ENCODE results near the gene GSG1L. TPM values are rescaled to one million over a fixed set of nuclear protein-coding genes. Genes with fewer than 3 reads are reported as not detected.

Gene GSG1L
- total RNA-seq, 2 donors from 2014 or later: not detected

DNA sequence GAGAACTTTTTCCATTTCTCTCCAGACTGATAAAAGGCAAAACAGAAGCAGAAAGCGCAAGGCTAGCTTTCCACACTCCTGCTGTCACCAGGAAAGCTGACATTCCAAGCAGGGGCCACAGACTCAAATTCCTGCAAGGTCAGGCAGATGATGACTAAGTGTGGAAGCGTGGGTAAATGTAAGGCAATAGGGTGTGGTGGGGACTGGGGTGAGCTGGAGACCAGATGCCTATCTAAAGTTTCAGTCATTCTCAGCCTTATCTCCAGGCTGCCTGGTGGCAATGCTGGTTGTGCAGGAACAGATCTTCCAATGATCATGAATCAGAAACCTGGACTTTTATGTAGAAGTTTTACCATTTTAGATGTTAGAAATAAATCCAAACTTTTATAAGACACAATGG is 224.1 kb downstream of the GSG1L start:
- Mint-ChIP-seq H3K27me3 (ENCODE audit: low read depth) (peaks cover 24% of the 10 kb centered on the region), H3K9me3 (peaks cover 3 to 4% of the 10 kb centered on the region in 2 donors), H3K4me3 (no peak overlapping the region), H3K27ac (no peak overlapping the region), H3K36me3 (ENCODE audit: insufficient read depth in 2 of 2) (peaks cover 0 to 5% of the 10 kb centered on the region in 2 donors), H3K4me1 (ENCODE audit: low read depth) (no peaks in the 10 kb centered on the region)
- DNase-seq: no peak
- no peak for ATAC-seq (replicated peaks in 1 of 2)

DNA sequence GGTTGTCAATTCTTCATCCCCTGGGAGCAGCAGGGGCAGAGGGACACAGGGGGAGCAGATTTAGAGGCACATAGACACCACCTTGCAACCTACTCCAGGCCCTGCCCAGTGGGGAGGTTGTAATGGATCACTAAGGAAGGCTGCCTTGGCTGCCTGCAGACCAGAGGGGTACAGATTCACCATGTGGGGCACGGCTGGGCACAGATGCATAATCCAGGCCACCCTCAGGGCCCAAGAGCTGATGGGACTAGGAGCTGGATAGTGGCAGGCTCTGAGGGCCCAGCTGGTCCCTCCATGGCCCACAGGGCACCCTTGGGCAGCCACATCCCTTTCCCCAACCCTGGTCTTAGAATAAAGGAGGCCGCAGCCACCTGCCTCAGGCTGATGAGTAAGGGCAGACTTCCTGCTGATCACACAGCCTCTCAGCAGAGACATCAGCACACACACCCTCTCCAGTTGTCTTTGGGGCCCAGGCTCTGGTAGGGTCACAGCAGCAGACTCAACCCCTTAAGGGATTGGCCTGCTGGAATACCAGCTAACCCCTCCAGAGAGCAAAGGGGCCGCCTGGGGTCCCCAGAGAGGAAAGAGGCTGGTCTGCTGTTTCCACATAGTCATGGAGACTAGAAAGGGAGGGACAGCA is 224.9 kb downstream of the GSG1L start:
- ATAC-seq (replicated peaks in 1 of 2) (no peak), DNase-seq (no peak)
- H3K36me3 Mint-ChIP-seq (ENCODE audit: insufficient read depth in 2 of 2): peaks cover 0 to 5% of the 10 kb centered on the region in 2 donors
- H3K27ac Mint-ChIP-seq: no peak overlapping the region
- H3K4me1 Mint-ChIP-seq (ENCODE audit: low read depth): no peaks in the 10 kb centered on the region
- H3K9me3 Mint-ChIP-seq: peaks cover 3 to 4% of the 10 kb centered on the region in 2 donors
- no peak overlapping the region for H3K4me3 Mint-ChIP-seq
- peaks cover 23% of the 10 kb centered on the region for H3K27me3 Mint-ChIP-seq (ENCODE audit: low read depth)

DNA sequence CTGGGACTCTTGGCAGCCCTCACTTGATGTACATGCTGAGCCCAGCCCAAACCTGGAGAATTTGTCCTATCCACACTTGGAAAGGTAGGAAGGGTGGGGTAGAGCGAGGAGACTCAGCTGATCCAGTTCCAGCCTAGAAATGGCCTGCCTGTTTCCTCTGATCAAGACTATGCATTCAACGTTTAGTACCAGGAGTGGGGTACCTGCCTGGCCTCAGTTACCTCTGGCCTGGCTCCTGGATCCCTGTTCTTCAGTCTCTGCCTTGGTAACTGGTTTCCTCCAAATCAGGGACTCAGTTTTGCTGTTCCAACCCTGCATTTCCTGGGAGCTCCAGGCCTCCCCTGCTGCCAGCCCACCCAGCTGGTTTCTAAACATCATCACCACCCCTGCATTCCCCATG is 233.5 kb downstream of the GSG1L start:
- Mint-ChIP-seq H3K4me1 (ENCODE audit: low read depth) (no peaks in the 10 kb centered on the region), H3K4me3 (no peak overlapping the region), H3K27me3 (ENCODE audit: low read depth) (no peaks in the 10 kb centered on the region), H3K27ac (no peak overlapping the region), H3K36me3 (ENCODE audit: insufficient read depth in 2 of 2) (peaks cover 1 to 4% of the 10 kb centered on the region in 2 donors), H3K9me3 (peaks cover 7 to 11% of the 10 kb centered on the region in 2 donors)
- ATAC-seq (replicated peaks in 1 of 2): no peak
- no peak for DNase-seq

DNA sequence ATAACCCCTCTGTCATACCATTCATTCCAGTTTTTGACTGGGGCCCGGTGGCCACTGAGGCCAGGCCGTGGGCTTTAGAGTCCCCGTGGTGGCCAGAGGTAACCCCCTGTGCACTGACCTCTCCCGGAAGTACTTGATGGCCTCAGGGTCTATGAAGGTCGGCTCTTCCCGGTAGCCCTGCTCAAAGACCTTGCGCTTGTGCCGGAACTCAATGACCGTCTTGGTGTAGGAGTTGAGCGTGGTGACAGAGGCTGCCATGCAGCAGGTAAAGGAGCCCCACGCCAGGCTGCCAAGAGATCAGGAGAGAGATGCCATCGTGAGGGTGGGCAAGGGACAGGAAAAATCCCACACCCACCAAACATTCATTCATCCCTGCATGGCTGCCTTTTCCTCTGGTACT is 234.8 kb downstream of the GSG1L start:
- no peaks in the 10 kb centered on the region for H3K27me3 Mint-ChIP-seq (ENCODE audit: low read depth)
- H3K4me1 Mint-ChIP-seq (ENCODE audit: low read depth): no peaks in the 10 kb centered on the region
- H3K36me3 Mint-ChIP-seq (ENCODE audit: insufficient read depth in 2 of 2): peaks cover 1 to 4% of the 10 kb centered on the region in 2 donors
- no peak overlapping the region for H3K27ac Mint-ChIP-seq
- ATAC-seq (replicated peaks in 1 of 2) (no peak), DNase-seq (no peak)
- H3K4me3 Mint-ChIP-seq: no peak overlapping the region
- H3K9me3 Mint-ChIP-seq: peaks cover 7 to 11% of the 10 kb centered on the region in 2 donors

DNA sequence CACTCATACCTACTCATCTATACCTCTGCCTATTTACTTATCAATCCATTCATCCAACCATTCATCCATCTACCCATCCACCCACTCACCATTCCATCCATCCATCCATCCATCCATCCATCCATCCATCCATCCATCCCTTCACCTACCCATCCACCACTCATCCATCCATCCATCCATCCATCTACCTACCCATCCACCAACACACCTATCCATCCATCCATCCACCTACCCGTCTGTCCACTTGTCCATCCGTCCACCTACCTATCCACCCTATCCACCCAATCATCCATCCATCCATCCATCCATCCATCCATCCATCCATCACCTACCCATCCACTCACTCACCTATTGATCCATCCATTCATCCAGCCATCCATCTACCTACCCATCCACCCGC is 235.7 kb downstream of the GSG1L start:
- Mint-ChIP-seq H3K27me3 (ENCODE audit: low read depth) (no peaks in the 10 kb centered on the region), H3K9me3 (peaks cover 7 to 11% of the 10 kb centered on the region in 2 donors), H3K4me1 (ENCODE audit: low read depth) (no peaks in the 10 kb centered on the region), H3K4me3 (no peak overlapping the region), H3K36me3 (ENCODE audit: insufficient read depth in 2 of 2) (peaks cover 1 to 4% of the 10 kb centered on the region in 2 donors), H3K27ac (no peak overlapping the region)
- no peak for DNase-seq
- ATAC-seq (replicated peaks in 1 of 2): no peak

DNA sequence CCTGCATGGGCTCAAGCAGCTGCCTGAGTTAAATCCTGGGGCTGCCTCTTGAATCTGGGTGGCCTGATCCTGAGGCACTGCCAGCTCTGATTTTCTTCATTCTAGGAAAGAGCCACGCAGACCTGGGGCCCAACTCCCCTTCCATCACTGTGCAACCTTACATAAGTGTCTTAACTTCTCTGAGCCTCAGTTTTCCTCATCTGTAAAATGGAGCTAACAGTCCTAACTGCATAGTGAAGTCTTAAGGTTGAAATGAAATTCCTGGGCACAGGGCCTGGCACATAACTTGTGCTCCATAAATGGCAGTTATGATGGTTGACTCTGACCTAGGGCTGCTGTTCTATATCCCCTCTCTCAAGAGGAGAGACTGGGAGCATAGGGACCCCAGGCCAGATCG is 236.6 kb downstream of the GSG1L start:
- ATAC-seq (replicated peaks in 1 of 2): no peak
- Mint-ChIP-seq H3K9me3 (peaks cover 7 to 11% of the 10 kb centered on the region in 2 donors), H3K27me3 (ENCODE audit: low read depth) (no peaks in the 10 kb centered on the region), H3K4me1 (ENCODE audit: low read depth) (no peaks in the 10 kb centered on the region), H3K4me3 (no peak overlapping the region), H3K27ac (no peak overlapping the region), H3K36me3 (ENCODE audit: insufficient read depth in 2 of 2) (peaks cover 1 to 4% of the 10 kb centered on the region in 2 donors)
- no peak for DNase-seq

DNA sequence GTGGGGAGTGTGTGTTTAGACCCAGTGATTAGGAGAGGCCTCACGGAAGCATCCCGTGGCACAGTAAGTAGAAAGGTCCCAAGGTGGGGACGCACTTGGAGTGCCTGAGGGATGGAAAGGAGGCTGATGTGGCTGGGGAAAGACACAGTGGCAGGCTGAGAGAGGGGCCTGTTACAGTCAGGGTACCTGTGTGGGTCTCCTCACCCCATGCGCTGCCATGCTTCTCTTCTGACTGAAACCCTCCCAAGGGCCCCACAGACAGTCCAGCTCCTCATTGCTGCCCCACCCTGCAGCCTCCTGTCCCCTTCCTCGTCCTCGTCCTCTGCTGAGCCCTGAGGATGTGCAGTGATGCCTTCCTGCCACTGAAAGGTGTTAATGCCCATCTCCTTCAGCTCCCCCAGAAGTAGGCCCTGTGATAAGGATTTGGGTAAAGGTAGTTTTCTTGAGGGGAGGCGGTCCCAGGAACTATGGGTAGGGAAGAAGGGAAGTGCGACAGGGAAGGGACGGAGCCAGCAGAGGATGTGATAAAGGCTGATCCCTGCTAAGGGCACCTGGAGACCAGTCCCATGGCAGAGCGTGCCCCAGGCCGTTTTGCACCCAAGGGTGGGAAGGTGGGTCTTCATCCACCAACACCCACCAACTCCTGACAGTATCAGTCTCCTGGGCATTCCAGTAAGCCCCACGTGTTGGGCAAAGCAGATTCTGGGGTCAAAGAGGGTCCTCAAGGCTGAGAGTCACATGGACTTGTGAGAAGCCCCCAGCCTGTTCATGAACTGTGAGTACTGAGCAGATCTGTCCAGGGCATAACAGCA is 237.2 kb downstream of the GSG1L start:
- no peak overlapping the region for H3K4me3 Mint-ChIP-seq
- H3K36me3 Mint-ChIP-seq (ENCODE audit: insufficient read depth in 2 of 2): peaks cover 1 to 4% of the 10 kb centered on the region in 2 donors
- DNase-seq (no peak), ATAC-seq (replicated peaks in 1 of 2) (no peak)
- H3K27ac Mint-ChIP-seq: no peak overlapping the region
- no peaks in the 10 kb centered on the region for H3K4me1 Mint-ChIP-seq (ENCODE audit: low read depth)
- H3K9me3 Mint-ChIP-seq: peaks cover 7 to 11% of the 10 kb centered on the region in 2 donors
- no peaks in the 10 kb centered on the region for H3K27me3 Mint-ChIP-seq (ENCODE audit: low read depth)

DNA sequence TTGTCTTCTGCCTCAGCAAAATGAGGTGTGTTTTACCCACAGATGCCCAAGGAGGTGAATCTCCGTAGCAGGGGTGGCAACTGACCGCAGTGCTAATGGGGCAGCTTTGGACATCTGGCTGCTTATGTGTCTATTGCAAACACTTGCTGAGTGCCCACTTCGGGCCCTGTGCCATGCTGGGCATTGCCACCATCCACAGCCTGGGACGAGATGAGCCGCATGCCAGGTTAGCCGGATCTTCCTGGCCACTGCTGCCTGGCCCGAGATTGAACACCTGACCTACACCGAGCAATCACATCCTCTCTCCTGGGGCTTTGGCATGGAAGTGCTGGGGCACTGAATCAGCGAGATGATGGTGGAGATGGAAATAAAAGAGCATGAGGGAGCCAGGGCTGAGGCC is 238.7 kb downstream of the GSG1L start:
- no peaks in the 10 kb centered on the region for H3K27me3 Mint-ChIP-seq (ENCODE audit: low read depth)
- ATAC-seq (replicated peaks in 1 of 2): no peak
- no peak for DNase-seq
- H3K27ac Mint-ChIP-seq: no peak overlapping the region
- H3K36me3 Mint-ChIP-seq (ENCODE audit: insufficient read depth in 2 of 2): no peaks in the 10 kb centered on the region
- H3K4me3 Mint-ChIP-seq: no peak overlapping the region
- H3K4me1 Mint-ChIP-seq (ENCODE audit: low read depth): no peaks in the 10 kb centered on the region
- peaks cover 4 to 5% of the 10 kb centered on the region in 2 donors for H3K9me3 Mint-ChIP-seq

DNA sequence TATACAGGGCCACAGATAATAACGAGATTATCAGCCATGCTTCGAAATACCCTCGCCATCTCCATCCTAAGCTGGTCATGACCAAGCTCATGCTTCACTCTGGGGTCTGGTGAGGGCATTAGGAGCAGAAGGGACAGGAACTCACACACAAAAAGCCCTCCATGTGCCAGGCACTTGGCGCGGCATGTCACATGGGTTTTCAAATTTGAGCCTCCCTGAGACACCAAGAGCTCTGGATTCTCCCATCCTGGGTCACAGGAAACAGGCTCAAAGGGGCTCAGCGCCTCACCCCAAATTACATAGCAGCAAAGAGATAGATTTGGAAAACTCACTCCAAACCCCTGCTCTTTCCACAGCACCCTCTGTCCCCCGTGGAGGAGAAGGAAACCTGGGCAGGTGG is 239.5 kb downstream of the GSG1L start:
- H3K4me3 Mint-ChIP-seq: no peak overlapping the region
- ATAC-seq (replicated peaks in 1 of 2): no peak
- H3K27ac Mint-ChIP-seq: no peak overlapping the region
- H3K36me3 Mint-ChIP-seq (ENCODE audit: insufficient read depth in 2 of 2): no peaks in the 10 kb centered on the region
- no peaks in the 10 kb centered on the region for H3K27me3 Mint-ChIP-seq (ENCODE audit: low read depth)
- no peaks in the 10 kb centered on the region for H3K4me1 Mint-ChIP-seq (ENCODE audit: low read depth)
- peaks cover 1 to 2% of the 10 kb centered on the region in 2 donors for H3K9me3 Mint-ChIP-seq
- no peak for DNase-seq

DNA sequence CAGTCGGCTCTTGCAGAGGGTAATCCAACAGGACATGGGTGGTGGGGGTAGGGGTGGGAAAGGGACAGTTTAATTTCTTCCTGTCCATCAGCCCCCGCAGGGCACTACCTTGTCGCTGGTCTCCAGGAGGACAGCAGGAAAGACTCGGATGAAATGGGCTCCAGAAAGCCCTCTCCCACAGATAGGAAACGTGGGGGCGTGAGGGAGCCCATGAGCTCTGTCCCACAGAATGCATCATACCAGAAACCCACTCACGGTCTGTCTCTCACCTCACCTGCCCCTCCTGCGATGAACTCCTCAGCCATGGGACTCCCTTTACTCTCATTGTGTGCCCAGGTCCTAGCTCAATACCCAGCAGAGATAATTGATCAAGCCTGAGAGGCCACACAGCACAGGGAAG is 240.1 kb downstream of the GSG1L start:
- DNase-seq: no peak
- H3K36me3 Mint-ChIP-seq (ENCODE audit: insufficient read depth in 2 of 2): no peaks in the 10 kb centered on the region
- no peak overlapping the region for H3K27ac Mint-ChIP-seq
- peaks cover 0 to 2% of the 10 kb centered on the region in 2 donors for H3K9me3 Mint-ChIP-seq
- no peaks in the 10 kb centered on the region for H3K4me1 Mint-ChIP-seq (ENCODE audit: low read depth)
- no peaks in the 10 kb centered on the region for H3K27me3 Mint-ChIP-seq (ENCODE audit: low read depth)
- H3K4me3 Mint-ChIP-seq: no peak overlapping the region
- ATAC-seq (replicated peaks in 1 of 2): no peak

DNA sequence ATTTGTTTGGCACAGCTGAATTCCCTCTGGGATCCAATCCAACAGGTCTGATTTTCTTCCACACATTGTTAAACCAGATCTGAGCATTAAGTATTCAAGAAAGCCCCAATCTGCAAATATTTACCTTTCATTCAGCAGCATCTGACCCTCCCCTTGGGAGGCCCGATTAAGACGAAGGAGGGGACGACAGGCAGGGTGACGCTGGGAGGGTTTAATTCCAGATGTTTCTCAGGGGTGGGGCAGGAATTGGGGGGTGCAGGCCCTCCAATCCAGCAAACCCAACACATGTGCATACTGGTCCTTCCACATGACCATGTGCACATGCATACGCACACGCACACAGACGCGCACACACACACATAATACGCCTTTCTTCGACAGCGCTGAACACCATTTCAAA is 240.5 kb downstream of the GSG1L start:
- DNase-seq (no peak), ATAC-seq (replicated peaks in 1 of 2) (no peak)
- H3K4me3 Mint-ChIP-seq: no peak overlapping the region
- no peak overlapping the region for H3K27ac Mint-ChIP-seq
- H3K36me3 Mint-ChIP-seq (ENCODE audit: insufficient read depth in 2 of 2): no peaks in the 10 kb centered on the region
- no peaks in the 10 kb centered on the region for H3K27me3 Mint-ChIP-seq (ENCODE audit: low read depth)
- H3K4me1 Mint-ChIP-seq (ENCODE audit: low read depth): no peaks in the 10 kb centered on the region
- H3K9me3 Mint-ChIP-seq: peaks cover 0 to 2% of the 10 kb centered on the region in 2 donors

DNA sequence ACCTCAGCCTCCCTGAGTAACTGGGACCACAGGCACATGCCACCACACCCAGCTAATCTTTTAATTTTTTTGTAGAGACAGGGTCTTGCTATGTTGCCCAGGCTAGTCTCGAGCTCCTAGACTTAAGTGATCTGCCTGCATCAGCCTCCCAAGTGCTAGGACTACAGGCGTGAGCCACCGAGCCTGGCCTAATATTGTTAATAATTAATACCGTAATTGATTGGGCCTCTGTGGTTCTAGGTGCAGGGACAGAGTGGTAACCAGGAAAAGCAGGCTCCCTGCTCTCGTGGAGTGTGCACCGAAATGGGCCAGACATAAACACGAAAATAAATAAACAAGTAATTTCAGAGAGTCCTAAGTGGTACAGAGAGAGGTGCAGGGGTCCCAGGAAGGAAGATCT is 241.0 kb downstream of the GSG1L start:
- H3K27me3 Mint-ChIP-seq (ENCODE audit: low read depth): no peaks in the 10 kb centered on the region
- no peak for ATAC-seq (replicated peaks in 1 of 2)

DNA sequence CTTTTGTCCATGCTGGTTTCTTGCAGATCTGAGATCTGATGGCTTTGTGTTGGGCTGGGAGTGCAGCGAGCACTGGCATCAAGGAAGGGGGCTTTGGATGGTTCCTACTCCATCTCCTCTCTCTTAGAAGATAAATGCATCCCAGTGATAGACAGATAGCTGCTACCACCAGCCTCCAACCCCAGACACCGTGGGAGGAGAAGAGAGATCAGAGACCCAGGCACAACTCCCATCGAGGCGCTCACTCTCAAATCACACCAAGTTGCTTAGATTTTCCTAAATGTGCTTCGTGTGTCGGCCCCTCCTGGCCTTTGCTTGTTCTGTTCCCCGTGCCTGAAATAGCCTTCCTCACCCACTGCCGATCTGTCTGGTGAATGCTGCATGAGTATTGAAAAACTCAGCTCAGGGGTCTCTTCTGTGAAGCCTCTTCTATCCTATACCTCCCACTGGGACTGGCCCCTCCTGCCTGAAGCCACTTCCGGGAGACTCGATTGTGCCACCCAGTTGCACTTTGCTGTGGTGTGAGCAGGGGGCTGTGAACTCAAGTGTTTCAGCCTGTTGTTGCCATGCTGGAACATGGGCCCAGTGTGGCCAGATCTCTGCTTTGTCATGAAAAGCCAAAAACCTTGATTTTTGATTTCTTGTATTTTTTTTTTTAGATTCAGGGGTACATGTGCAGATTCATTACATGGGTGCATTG is 242.7 kb downstream of the GSG1L start:
- Mint-ChIP-seq H3K27me3 (ENCODE audit: low read depth) (peaks cover 5% of the 10 kb centered on the region), H3K9me3 (no peaks in the 10 kb centered on the region), H3K27ac (no peak overlapping the region), H3K4me1 (ENCODE audit: low read depth) (no peaks in the 10 kb centered on the region), H3K4me3 (no peak overlapping the region), H3K36me3 (ENCODE audit: insufficient read depth in 2 of 2) (no peaks in the 10 kb centered on the region)
- ATAC-seq (replicated peaks in 1 of 2) (no peak), DNase-seq (no peak)

More for the DNA sequence above, 241.0 kb downstream of the GSG1L start:
- Mint-ChIP-seq H3K36me3 (ENCODE audit: insufficient read depth in 2 of 2) (no peaks in the 10 kb centered on the region), H3K4me3 (no peak overlapping the region), H3K4me1 (ENCODE audit: low read depth) (no peaks in the 10 kb centered on the region), H3K9me3 (peaks cover 0 to under 1% of the 10 kb centered on the region in 2 donors), H3K27ac (no peak overlapping the region)
- no peak for DNase-seq
